Panc1 (cell line): ENCODE results near the gene DDX59.

ENCODE experiments used
- POLR2AphosphoS5 ChIP-seq: IDR thresholded peaks from 2 replicates; pipeline ENCODE4 v1.6.1; 2012; ENCODE audit warnings: mild to moderate bottlenecking, low read depth, low read length, moderate library complexity
- TF ChIP-seq, protein P1 (sequence below), 2 experiments: IDR thresholded peaks; 2 replicates each; pipeline ENCODE4 v1.6.1; 2011 to 2012; ENCODE audit warnings: low read depth in 2 of 2, control low read depth in 1 of 2, low read length in 1 of 2, mild to moderate bottlenecking in 1 of 2, moderate library complexity in 1 of 2; ENCODE audit not compliant: insufficient read depth in 1 of 2
- TF ChIP-seq, protein P2 (sequence below): fragments of 450-650 bp; IDR thresholded peaks from 2 replicates; pipeline ENCODE4 v1.5.1; 2017; ENCODE audit warnings: mild to moderate bottlenecking

DNA sequence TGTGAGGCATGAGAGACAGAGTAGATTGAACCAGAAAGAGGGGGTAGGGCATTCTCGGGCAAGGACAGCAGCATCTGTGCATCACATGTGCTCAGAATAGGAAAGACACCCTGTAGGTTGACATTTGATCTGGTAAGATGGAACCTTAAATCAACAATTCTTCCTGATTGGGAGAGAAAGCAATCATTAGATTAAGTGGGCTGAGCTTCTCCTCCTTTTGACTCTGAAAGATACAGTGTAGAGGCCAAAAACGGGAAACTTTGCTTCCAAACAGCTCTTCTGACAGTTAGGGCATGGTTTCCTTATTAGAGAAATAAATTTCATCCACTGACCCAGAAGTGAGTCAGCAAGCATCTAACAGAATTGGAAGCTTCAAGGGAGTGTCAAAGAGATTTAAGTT is 58.9 kb downstream of the DDX59 start:
- TF ChIP-seq, protein P1, sequence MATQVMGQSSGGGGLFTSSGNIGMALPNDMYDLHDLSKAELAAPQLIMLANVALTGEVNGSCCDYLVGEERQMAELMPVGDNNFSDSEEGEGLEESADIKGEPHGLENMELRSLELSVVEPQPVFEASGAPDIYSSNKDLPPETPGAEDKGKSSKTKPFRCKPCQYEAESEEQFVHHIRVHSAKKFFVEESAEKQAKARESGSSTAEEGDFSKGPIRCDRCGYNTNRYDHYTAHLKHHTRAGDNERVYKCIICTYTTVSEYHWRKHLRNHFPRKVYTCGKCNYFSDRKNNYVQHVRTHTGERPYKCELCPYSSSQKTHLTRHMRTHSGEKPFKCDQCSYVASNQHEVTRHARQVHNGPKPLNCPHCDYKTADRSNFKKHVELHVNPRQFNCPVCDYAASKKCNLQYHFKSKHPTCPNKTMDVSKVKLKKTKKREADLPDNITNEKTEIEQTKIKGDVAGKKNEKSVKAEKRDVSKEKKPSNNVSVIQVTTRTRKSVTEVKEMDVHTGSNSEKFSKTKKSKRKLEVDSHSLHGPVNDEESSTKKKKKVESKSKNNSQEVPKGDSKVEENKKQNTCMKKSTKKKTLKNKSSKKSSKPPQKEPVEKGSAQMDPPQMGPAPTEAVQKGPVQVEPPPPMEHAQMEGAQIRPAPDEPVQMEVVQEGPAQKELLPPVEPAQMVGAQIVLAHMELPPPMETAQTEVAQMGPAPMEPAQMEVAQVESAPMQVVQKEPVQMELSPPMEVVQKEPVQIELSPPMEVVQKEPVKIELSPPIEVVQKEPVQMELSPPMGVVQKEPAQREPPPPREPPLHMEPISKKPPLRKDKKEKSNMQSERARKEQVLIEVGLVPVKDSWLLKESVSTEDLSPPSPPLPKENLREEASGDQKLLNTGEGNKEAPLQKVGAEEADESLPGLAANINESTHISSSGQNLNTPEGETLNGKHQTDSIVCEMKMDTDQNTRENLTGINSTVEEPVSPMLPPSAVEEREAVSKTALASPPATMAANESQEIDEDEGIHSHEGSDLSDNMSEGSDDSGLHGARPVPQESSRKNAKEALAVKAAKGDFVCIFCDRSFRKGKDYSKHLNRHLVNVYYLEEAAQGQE (IDR thresholded peaks at IDR 0.05; ENCODE audit: insufficient read depth in 1 of 2, low read depth in 2 of 2, low read length in 1 of 2) = no peak
- TF ChIP-seq, protein P2, sequence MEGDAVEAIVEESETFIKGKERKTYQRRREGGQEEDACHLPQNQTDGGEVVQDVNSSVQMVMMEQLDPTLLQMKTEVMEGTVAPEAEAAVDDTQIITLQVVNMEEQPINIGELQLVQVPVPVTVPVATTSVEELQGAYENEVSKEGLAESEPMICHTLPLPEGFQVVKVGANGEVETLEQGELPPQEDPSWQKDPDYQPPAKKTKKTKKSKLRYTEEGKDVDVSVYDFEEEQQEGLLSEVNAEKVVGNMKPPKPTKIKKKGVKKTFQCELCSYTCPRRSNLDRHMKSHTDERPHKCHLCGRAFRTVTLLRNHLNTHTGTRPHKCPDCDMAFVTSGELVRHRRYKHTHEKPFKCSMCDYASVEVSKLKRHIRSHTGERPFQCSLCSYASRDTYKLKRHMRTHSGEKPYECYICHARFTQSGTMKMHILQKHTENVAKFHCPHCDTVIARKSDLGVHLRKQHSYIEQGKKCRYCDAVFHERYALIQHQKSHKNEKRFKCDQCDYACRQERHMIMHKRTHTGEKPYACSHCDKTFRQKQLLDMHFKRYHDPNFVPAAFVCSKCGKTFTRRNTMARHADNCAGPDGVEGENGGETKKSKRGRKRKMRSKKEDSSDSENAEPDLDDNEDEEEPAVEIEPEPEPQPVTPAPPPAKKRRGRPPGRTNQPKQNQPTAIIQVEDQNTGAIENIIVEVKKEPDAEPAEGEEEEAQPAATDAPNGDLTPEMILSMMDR = no peak
- TF ChIP-seq POLR2AphosphoS5 = no peak
